ENCODE measurements around the gene RAMP1. TPM values are rescaled to one million over a fixed set of nuclear protein-coding genes. Genes with fewer than 3 reads are reported as not detected.

The RAMP1 gene
- polyA plus RNA-seq, 1 donor from 2014 or later, result 25.5 TPM

DNA sequence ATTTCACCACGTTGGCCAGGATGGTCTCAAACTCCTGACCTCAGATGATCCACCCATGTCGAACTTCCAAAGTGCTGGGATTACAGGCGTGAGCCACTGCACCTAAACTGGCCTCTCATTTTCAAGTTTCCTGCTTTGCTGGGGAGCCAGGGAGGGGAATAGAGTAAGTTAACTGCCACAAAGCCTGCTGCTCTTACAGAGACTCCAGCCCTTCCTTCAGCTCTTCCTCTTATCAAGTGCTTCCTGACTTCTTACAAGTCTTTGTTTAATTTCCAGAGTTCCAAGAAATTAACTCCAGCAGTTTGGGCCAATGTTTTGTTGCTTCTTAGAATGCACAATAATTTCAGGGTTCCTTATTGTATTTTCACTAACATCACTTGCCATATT lies 83.1 kb downstream of the RAMP1 start:
- H3K9me3 ChIP-seq (ENCODE audit: low read length), result no peaks in the 10 kb centered on the region
- TF ChIP-seq EZH2 (IDR thresholded peaks at IDR 0.05; ENCODE audit: borderline replicate concordance, insufficient read depth, low read length, poor library complexity, severe bottlenecking) (no peak), EP300 (conservative IDR thresholded peaks at IDR 0.05; ENCODE audit: poor library complexity, severe bottlenecking) (no peak)
- H3K9ac ChIP-seq (ENCODE audit: low read length), result no peak overlapping the region
- H3K27me3 ChIP-seq (ENCODE audit: insufficient read depth, low read depth, low read length), result no peaks in the 10 kb centered on the region
- no peaks in the 10 kb centered on the region for H3F3A ChIP-seq (ENCODE audit: insufficient read depth, low read length, poor library complexity, severe bottlenecking)
- H3K9me2 ChIP-seq (ENCODE audit: insufficient read depth, low read length), result no peaks in the 10 kb centered on the region
- H3K4me2 ChIP-seq (ENCODE audit: low read length), result no peak overlapping the region
- no peak overlapping the region for H2AFZ ChIP-seq (ENCODE audit: low read depth, low read length)
- no peaks in the 10 kb centered on the region for H3K36me3 ChIP-seq (ENCODE audit: insufficient read depth, low read length)
- H3K4me3 ChIP-seq (ENCODE audit: low read length), result no peak overlapping the region
- no peaks in the 10 kb centered on the region for H4K20me1 ChIP-seq (ENCODE audit: insufficient read depth)
- H3K79me2 ChIP-seq (replicated peaks; ENCODE audit: insufficient read depth, low read length), result no peaks in the 10 kb centered on the region
- no peak overlapping the region for H3K27ac ChIP-seq (ENCODE audit: low read length)

DNA sequence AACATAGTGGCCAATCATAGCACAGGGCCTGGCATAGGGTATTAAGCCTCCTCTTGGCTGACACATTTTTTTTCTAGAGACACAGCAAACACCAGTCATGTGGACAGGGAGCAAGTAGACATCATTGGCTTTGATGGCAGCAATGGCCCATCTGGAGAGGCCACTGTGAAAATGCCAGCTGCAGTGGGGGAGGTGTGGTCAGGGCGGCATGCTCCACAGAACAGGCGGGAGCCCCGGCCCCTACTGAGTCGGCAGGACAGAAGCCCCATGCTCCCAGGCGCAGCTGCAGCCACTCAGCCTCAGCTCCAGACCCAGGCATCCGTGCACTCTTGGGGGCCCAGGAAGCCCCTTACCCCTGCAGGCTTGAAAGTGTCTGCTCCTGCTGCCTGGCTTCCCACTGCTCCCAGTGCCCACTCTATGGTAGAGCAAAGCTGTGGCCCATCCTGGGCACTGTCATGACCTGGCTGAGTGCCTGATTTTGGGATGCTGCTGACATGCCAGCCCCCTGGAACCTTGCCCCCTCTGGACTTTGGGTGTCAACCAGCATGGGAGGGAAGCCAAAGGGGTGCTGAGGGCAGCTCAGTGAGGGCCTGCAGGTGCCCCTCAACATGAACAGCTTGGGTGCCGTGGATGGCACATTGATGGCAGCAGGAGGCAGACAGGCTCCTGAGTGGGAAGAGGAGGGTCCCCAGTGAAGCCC lies 84.1 kb downstream of the RAMP1 start:
- H3F3A ChIP-seq (ENCODE audit: insufficient read depth, low read length, poor library complexity, severe bottlenecking), result no peaks in the 10 kb centered on the region
- no peaks in the 10 kb centered on the region for H3K9me2 ChIP-seq (ENCODE audit: insufficient read depth, low read length)
- no peak overlapping the region for H2AFZ ChIP-seq (ENCODE audit: low read depth, low read length)
- no peaks in the 10 kb centered on the region for H3K79me2 ChIP-seq (replicated peaks; ENCODE audit: insufficient read depth, low read length)
- H3K27me3 ChIP-seq (ENCODE audit: insufficient read depth, low read depth, low read length), result no peaks in the 10 kb centered on the region
- H3K9ac ChIP-seq (ENCODE audit: low read length), result no peak overlapping the region
- H4K20me1 ChIP-seq (ENCODE audit: insufficient read depth), result no peaks in the 10 kb centered on the region
- no peak overlapping the region for H3K4me2 ChIP-seq (ENCODE audit: low read length)
- no peaks in the 10 kb centered on the region for H3K36me3 ChIP-seq (ENCODE audit: insufficient read depth, low read length)
- H3K9me3 ChIP-seq (ENCODE audit: low read length), result no peaks in the 10 kb centered on the region
- H3K4me3 ChIP-seq (ENCODE audit: low read length), result no peak overlapping the region
- H3K27ac ChIP-seq (ENCODE audit: low read length), result no peak overlapping the region
- TF ChIP-seq MXI1 (conservative IDR thresholded peaks at IDR 0.05; ENCODE audit: poor library complexity, severe bottlenecking) (no peak), RAD21 (conservative IDR thresholded peaks at IDR 0.05) (no peak), POLR2AphosphoS5 (IDR thresholded peaks at IDR 0.05) (no peak), EP300 (conservative IDR thresholded peaks at IDR 0.05; ENCODE audit: poor library complexity, severe bottlenecking) (no peak), TAF1 (IDR thresholded peaks at IDR 0.05; ENCODE audit: low read depth) (no peak), SMC3 (conservative IDR thresholded peaks at IDR 0.05; ENCODE audit: poor library complexity) (no peak), EZH2 (IDR thresholded peaks at IDR 0.05; ENCODE audit: borderline replicate concordance, insufficient read depth, low read length, poor library complexity, severe bottlenecking) (no peak)
- TF ChIP-seq, protein P1, sequence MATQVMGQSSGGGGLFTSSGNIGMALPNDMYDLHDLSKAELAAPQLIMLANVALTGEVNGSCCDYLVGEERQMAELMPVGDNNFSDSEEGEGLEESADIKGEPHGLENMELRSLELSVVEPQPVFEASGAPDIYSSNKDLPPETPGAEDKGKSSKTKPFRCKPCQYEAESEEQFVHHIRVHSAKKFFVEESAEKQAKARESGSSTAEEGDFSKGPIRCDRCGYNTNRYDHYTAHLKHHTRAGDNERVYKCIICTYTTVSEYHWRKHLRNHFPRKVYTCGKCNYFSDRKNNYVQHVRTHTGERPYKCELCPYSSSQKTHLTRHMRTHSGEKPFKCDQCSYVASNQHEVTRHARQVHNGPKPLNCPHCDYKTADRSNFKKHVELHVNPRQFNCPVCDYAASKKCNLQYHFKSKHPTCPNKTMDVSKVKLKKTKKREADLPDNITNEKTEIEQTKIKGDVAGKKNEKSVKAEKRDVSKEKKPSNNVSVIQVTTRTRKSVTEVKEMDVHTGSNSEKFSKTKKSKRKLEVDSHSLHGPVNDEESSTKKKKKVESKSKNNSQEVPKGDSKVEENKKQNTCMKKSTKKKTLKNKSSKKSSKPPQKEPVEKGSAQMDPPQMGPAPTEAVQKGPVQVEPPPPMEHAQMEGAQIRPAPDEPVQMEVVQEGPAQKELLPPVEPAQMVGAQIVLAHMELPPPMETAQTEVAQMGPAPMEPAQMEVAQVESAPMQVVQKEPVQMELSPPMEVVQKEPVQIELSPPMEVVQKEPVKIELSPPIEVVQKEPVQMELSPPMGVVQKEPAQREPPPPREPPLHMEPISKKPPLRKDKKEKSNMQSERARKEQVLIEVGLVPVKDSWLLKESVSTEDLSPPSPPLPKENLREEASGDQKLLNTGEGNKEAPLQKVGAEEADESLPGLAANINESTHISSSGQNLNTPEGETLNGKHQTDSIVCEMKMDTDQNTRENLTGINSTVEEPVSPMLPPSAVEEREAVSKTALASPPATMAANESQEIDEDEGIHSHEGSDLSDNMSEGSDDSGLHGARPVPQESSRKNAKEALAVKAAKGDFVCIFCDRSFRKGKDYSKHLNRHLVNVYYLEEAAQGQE (IDR thresholded peaks at IDR 0.05; ENCODE audit: borderline replicate concordance), result no peak
- TF ChIP-seq, protein P2, sequence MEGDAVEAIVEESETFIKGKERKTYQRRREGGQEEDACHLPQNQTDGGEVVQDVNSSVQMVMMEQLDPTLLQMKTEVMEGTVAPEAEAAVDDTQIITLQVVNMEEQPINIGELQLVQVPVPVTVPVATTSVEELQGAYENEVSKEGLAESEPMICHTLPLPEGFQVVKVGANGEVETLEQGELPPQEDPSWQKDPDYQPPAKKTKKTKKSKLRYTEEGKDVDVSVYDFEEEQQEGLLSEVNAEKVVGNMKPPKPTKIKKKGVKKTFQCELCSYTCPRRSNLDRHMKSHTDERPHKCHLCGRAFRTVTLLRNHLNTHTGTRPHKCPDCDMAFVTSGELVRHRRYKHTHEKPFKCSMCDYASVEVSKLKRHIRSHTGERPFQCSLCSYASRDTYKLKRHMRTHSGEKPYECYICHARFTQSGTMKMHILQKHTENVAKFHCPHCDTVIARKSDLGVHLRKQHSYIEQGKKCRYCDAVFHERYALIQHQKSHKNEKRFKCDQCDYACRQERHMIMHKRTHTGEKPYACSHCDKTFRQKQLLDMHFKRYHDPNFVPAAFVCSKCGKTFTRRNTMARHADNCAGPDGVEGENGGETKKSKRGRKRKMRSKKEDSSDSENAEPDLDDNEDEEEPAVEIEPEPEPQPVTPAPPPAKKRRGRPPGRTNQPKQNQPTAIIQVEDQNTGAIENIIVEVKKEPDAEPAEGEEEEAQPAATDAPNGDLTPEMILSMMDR (IDR thresholded peaks at IDR 0.05; ENCODE audit: poor library complexity, severe bottlenecking), result no peak
